T-helper 2 cell (primary cell): ENCODE data around the gene RIGI.
"Not testable (repeated sequence)": the region's sequence is repeated elsewhere in the genome, so short reads cannot be mapped to it uniquely, and the experiment has no call there.

Source experiments
- DNase-seq, 5 experiments: peaks; one replicate each; pipeline versions ENCODE4 v3.0.0 to v3.0.0-alpha.2; 2012 to 2022
- total RNA-seq, 2 donors: gene quantifications; one replicate each; lab custom pipeline; 2026; lab: John Stamatoyannopoulos, UW

Gene RIGI
- 10.0 to 14.6 reads per million in 2 donors for total RNA-seq

- peak; percentile 63 to 81 (median 77) for DNase-seq
These were observed at the start of gene RIGI for GRCh38 chr9:32526041-32526706. RIGI (minus strand) TSS chr9:32526196; CDS start chr9:32526166, 30 bp downstream.

GRCh38 chr9:32574858-32575257, 48.9 kb upstream of the RIGI start:
- no peak for DNase-seq

GRCh38 chr9:32573821-32574220, 47.8 kb upstream of the RIGI start:
- DNase-seq, result no peak

DNA sequence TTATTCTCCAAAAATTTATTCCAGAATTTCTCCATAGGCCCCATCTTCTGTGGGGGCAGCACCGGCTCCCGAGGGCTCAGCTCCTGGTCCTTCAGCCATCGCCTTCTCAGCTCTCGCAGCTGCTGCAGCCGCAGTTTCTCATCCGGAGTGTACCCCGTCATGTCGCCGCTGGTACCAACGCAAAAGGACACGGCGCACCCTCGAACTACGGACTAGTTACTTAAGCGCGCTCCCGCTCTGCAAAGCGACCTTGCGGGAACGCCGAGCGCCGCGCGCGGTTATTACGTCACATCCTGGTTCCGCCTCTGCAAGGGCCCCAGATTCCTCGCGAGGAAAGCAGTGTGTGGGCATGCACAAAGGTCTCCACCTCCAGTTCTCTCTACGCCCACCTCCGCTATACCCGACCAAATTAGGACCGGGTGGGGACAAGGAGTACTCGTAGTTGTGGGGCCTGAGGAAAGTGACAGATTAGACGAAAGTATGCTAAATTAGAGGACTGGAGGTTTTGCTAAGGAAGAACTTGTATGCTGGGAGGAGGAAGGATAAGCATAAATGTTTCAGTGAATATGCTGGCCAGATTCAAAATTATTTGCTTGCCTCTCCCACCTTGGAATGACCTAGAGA, 47.0 kb upstream of the RIGI start, which contains the start of gene NDUFB6:
Gene NDUFB6, minus strand, starts transcription at position 260 of the 624 bp plus-strand sequence. Its CDS starts 99 bp downstream, at position 161.
- DNase-seq, result peak; percentile 88 to 98 (median 93)

GRCh38 chr9:32571969-32572899, 46.2 kb upstream of the RIGI start:
- peak in 4 of 5 experiments; percentile 59 to 90 (median 64) for DNase-seq

DNA sequence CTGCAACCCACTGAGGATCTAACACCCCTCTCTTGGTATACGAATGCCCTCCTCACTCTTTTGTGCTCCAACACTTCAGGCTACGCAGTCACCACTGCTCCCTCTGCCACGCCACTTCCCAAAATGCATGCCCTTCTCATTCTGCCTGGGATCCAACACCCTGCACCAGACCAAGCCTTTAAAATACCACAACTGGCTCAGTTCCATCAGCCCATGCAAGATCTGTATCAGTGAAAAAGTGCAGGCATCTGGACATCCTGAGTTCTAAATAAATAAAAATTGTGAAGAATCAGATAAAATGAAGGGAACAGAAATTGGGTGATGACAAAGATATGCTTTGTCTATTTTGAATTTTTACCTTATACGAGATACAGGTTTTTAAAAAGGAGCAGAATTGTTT, 44.3 kb upstream of the RIGI start:
- DNase-seq, result no peak

DNA sequence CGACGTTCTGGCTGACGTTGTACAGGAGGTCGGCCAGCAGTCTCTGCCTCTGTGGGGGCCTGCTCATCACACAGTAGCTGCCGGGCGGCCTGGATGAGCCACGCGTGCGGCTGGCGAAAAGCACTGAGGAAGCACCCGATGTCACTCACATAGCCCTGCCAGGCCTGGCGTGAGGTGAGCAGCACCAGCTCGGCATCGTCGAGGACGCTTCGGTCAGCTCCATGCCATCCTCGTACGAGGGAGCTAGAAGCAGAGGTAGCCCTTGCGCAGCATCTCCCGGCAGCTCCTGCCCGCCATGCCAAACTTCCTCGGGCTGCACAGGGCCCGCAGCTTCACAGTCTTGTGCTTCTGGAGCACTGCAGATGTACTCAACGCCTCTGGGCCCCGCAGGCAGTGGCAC, 40.8 kb upstream of the RIGI start:
- DNase-seq, result no peak

DNA sequence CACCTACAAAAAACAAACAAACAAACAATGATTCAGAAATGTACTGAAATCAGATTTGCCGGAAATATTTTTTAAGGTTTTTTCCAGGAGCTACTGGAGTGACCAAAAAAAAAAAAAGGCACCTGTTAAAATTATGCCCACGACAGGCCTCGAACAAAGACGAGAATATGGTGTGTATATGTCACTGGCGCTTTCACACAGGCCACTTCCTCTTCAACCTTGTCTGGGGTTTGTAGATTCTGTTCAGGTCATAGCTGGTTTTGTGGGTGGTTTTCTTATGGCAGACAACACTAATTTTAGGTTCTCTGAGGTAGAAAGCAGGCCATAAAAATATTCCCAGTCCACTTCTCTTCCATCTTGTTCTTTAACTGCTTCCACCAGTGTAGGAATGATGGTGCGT, 40.0 kb upstream of the RIGI start:
- DNase-seq, result peak in 1 of 5 experiments; percentile 10

DNA sequence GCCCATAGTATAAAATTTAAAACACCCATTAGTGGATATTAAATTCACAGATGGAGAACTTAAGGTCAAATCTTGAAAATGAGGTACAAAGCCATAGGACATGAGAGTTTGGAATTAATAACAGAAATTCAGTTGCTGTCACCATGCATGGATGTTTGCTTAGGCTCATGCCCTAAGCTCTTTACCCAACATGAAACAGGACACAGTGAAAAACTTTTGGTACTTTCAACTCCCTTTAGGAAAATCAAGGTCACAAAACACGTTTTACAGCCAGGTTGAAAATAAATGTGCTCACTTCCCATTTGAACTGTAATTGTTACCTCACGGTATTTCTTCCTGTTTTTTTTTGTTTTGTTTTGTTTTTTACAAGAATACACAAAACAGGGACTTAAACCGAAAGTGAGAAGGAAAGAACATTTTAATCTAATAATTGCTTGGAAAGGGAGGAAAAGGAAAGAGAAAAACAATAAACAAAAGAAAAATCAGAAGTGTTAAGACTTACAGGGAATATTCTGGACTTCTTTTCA, 32.5 kb upstream of the RIGI start:
- no peak for DNase-seq

- DNase-seq, result no peak
These were observed 28.6 kb upstream of the RIGI start for GRCh38 chr9:32554591-32554990.

GRCh38 chr9:32554107-32554506, 28.1 kb upstream of the RIGI start:
- no peak for DNase-seq

- DNase-seq, result peak; percentile 78 to 95 (median 85)
These were observed 26.3 kb upstream of the RIGI start, which contains the start of the genes SMIM27 and TOPORS for GRCh38 chr9:32552172-32552872. SMIM27 (plus strand) TSS chr9:32552327; CDS start chr9:32552435, 108 bp downstream. TOPORS (minus strand) TSS chr9:32552586; CDS start chr9:32552436, 150 bp downstream.

- DNase-seq, result peak in 4 of 5 experiments; percentile 25 to 78 (median 36)
These were observed 25.5 kb upstream of the RIGI start for GRCh38 chr9:32551276-32552051.

- DNase-seq, result peak; percentile 86 to 97 (median 96)
These were observed 24.7 kb upstream of the RIGI start for GRCh38 chr9:32550562-32551275.

DNA sequence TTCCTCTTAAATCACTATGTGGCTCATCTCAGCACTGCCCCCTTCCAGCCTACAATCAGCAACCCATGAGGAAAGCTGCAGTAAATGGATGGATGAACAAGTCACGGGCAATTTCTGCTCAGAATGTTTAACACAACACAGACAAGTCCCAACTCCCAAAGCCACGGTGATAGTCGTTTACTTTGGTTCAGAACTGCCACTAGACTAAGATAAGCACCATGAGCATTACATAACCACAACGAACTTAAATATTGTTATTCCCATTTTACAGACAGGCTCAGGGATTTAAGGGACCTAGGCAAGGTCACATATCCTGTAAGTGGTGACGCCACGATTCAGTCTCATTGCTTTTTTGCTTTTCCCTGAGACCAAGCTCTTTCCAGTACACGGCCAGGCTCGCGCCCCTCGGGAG, 24.2 kb upstream of the RIGI start:
- peak in 1 of 5 experiments; percentile 9 for DNase-seq

DNA sequence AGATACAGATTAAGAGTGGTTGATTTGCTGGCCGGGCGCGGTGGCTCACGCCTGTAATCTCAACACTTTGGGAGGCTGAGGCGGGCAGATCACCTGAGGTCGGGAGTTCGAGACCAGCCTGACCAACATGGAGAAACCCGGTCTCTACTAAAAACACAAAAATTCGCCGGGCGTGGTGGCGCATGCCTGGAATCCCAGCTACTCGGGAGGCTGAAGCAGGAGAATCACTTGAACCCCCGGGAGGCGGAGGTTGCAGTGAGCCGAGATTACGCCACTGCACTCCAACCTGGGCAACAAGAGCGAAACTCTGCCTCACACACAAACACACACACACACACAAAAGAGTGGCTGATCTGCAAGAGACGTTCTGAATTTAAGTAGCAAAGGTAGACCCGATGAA, 22.2 kb upstream of the RIGI start:
- DNase-seq, result not testable (repeated sequence)

DNA sequence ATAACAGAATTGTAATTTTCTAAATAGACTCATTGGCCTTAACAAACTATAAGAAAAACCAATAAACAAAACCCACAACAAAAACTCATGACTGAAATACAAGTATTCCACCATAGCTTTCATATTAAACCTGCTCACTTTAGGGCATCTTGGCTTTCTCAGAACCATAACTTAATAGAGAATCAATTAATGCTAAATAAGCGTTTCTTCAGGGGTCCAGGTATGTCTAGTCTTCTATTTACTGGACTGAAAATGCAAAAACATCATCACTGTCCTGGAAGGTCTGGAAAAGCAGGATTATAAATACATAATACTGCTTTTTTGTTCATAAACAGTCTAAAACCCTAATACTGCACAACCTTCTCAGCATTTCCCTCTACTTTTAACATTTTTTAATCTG, 19.9 kb upstream of the RIGI start:
- no peak for DNase-seq

GRCh38 chr9:32543047-32543446, 17.1 kb upstream of the RIGI start:
- no peak for DNase-seq

DNA sequence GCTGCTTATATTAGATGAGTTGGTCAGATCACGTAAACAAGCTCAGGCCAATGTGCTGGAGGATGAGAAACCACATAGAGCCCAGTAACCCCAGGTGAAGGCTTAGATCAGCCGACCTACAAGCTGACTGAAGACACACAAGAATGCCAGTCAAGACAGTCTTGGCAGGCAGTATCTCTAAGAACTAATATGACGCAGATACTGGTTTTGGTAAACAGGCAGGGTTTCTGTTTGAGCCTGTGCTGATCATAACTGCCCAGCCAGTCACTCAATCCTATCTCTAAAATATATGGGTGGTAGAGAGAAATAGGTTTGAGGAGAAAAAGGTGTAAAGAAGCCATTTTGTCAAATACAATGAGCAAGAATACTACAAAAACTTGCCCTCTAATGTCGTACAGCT, 7.8 kb upstream of the RIGI start:
- DNase-seq, result no peak

DNA sequence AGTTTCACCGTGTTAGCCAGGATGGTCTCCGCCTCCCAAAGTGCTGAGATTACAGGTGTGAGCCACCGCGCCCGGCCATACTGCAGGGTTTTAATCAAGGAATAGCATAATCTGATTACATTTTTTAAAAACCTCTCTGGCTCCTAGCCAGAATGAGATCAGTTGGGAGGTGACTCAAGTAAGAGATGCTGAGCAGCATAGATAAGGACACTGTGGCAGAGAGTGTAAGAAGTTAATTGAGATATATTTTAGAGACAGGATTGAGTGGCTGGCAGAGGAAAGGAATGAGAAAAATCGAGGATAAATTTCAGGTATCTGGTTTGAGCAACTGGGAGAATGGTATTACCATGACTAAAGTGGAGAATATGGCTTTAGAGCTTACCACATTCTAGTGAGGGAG, 7.3 kb upstream of the RIGI start:
- no peak for DNase-seq

DNA sequence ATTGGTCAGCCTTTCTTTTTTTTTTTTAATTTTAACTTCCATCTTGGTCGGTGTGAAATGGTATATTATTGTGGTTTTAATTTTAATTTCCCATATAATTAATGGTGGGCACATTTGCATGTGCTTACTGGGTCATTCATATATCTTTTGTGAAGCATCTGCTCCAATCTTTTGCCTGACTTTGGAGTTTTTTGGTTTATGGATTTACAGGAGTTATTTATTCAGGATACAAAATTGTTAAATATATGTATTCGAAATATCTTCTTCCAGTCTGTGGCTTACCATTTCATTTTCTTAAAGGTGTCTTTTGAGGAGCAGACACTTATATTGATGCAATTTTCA, 682 bp upstream of the RIGI start:
- DNase-seq, result no peak
